Subcutaneous abdominal adipose tissue (tissue), 5 donors: ENCODE measurements around the gene LRP5.
"Not testable (repeated sequence)": the region's sequence is repeated elsewhere in the genome, so short reads cannot be mapped to it uniquely, and the experiment has no call there.

Experiments used
- H3K27ac ChIP-seq: one replicate; pipeline ENCODE4 v1.7.0; 2013; ENCODE audit warnings: low read depth, mild to moderate bottlenecking, inconsistent platforms, low read length, moderate library complexity
- H3K27me3 ChIP-seq, 5 donors: one replicate each; pipeline ENCODE4 v1.7.0; 2013; ENCODE audit warnings: low read length in 5 of 5, inconsistent platforms in 1 of 5; ENCODE audit not compliant: control insufficient read depth in 5 of 5, insufficient read depth in 4 of 5
- H3K36me3 ChIP-seq, 5 donors: one replicate each; pipeline ENCODE4 v1.7.0; 2013; ENCODE audit warnings: low read length in 5 of 5; ENCODE audit not compliant: control insufficient read depth in 5 of 5, insufficient read depth in 5 of 5
- H3K4me1 ChIP-seq, 5 donors: one replicate each; pipeline ENCODE4 v1.7.0; 2013; ENCODE audit warnings: low read length in 5 of 5, mild to moderate bottlenecking in 3 of 5, moderate library complexity in 1 of 5; ENCODE audit not compliant: control insufficient read depth in 5 of 5, insufficient read depth in 5 of 5
- H3K4me3 ChIP-seq, 5 donors: one replicate each; pipeline ENCODE4 v1.7.0; 2013; ENCODE audit warnings: low read length in 5 of 5, low read depth in 1 of 5
- H3K9ac ChIP-seq, 5 donors: one replicate each; pipeline ENCODE4 v1.7.0; 2013; ENCODE audit warnings: low read length in 5 of 5, mild to moderate bottlenecking in 4 of 5, moderate library complexity in 3 of 5
- H3K9me3 ChIP-seq, 5 donors: one replicate each; pipeline ENCODE4 v1.7.0; 2013; ENCODE audit warnings: low read length in 5 of 5; ENCODE audit not compliant: control insufficient read depth in 5 of 5
- donor health status: healthy.
- donor health status: healthy.
- donor health status: healthy.
- donor health status: healthy.
- donor health status: healthy.

The LRP5 gene

DNA sequence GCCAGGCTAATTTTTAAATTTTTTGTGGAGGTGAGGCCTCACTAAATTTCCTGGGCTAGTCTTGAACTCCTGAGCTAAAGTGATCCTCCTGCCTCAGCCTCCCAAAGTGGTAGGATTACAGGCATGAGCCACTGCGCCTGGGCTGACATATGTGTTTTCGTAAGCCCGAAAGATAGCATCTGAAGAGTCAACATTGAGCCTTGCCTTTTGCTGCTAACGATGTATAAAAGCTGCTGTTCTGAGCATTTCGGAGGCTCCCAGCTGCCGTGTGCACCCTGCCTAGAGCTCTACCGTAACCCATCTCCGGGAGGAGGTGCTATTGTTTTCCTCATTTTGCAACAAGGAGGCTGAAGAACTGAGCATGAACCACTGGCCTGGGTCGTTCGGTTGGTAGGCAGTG lies 130.0 kb downstream of the LRP5 start:
- H3K27ac ChIP-seq = no peak overlapping the region
- peaks cover 0 to 18% (median 11%) of the 10 kb centered on the region in 5 donors for H3K4me1 ChIP-seq
- H3K9ac ChIP-seq = no peak overlapping the region
- no peaks in the 10 kb centered on the region for H3K27me3 ChIP-seq
- no peak overlapping the region for H3K4me3 ChIP-seq
- H3K36me3 ChIP-seq = peaks cover 0 to 75% (median 72%) of the 10 kb centered on the region in 5 donors
- no peaks in the 10 kb centered on the region for H3K9me3 ChIP-seq

DNA sequence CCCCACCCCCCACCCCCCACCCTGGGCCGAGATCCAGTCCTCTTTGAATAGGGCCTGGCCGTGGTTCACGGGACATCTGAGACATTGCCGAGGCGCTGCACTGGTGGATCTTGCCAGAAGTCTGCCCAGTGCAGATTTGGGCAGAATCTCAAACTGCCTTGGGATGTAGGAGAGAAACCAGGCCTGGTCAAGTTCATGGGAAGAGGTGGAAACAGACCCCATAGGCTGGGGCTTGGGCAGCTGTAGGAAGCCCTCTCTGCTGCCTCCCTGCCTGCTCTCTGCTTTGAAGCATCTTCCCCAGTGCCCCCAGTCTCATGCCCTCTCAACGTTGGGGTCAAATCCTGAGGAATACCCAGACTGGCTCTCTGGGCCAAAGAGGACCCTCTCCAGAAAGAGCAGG lies 132.2 kb downstream of the LRP5 start:
- H3K9me3 ChIP-seq = no peaks in the 10 kb centered on the region
- no peak overlapping the region for H3K27ac ChIP-seq
- no peak overlapping the region for H3K4me3 ChIP-seq

DNA sequence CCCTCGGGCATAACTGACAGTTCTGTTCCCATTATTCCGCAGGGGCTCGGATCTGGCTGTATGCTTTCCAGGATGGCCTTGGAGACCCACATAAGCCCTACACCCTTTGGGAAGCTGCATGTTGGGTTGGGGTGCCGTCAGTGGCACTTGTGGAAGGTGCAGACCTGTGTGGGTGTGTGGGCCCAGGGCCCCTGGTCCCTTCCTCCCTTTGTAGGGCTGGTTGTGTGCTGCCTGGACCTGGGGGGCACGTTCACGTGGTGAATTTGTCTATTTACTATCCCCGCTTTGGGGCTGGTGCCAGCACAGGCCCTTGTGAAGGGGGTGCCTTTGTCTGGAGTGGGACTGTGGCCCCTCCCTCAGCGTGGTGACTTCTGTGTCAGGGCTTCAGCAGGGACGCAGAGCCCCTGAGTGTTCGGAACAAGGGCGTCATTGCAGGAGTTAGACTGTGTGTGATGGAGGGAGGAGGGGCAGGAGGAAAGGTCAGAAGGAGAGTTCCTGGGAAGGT lies 133.2 kb downstream of the LRP5 start:
- H3K27me3 ChIP-seq = no peaks in the 10 kb centered on the region
- H3K9ac ChIP-seq = no peak overlapping the region
- H3K9me3 ChIP-seq = no peaks in the 10 kb centered on the region
- H3K27ac ChIP-seq = no peak overlapping the region
- H3K4me3 ChIP-seq = no peak overlapping the region
- peaks cover 0 to 8% (median 0%) of the 10 kb centered on the region in 5 donors for H3K4me1 ChIP-seq
- peaks cover 0 to 72% (median 65%) of the 10 kb centered on the region in 5 donors for H3K36me3 ChIP-seq

More for the DNA sequence above, 132.2 kb downstream of the LRP5 start:
- Histone ChIP-seq H3K9ac (no peak overlapping the region), H3K4me1 (peaks cover 0 to 8% (median 0%) of the 10 kb centered on the region in 5 donors), H3K27me3 (no peaks in the 10 kb centered on the region), H3K36me3 (peaks cover 0 to 74% (median 68%) of the 10 kb centered on the region in 5 donors)

DNA sequence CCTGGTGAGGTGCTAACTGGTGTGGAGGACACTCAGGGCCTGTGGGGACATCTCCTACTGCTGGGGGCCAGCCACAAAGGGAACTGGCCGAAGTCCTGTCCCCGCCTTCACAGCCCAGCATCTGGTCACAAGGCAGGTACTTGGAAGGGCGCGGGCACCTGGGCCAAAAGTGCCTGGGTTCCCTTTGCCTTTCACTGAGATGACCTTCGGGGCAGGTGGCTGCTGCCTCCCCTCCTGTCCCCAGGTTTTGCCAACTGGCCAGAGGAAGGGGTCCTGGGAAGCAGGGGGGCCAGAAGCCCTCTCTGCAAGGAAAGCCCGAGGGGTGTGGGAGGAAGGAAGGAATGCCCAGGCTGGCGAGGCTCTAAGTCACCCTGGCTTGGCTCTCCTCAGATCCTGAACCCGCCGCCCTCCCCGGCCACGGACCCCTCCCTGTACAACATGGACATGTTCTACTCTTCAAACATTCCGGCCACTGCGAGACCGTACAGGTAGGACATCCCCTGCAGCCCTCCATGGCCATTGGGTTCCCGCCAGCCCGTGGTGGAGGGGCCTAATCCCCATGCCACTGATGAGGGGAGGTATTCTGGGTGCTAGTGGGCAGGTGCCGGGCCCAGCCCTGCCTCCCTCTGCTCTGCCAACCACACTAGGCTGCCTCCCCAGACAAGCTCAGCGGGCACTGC lies 133.8 kb downstream of the LRP5 start:
- Histone ChIP-seq H3K27me3 (no peaks in the 10 kb centered on the region), H3K4me1 (peaks cover 0 to 8% (median 0%) of the 10 kb centered on the region in 5 donors), H3K9ac (no peak overlapping the region), H3K36me3 (peaks cover 0 to 67% (median 59%) of the 10 kb centered on the region in 5 donors), H3K9me3 (no peaks in the 10 kb centered on the region), H3K27ac (no peak overlapping the region), H3K4me3 (no peak overlapping the region)

DNA sequence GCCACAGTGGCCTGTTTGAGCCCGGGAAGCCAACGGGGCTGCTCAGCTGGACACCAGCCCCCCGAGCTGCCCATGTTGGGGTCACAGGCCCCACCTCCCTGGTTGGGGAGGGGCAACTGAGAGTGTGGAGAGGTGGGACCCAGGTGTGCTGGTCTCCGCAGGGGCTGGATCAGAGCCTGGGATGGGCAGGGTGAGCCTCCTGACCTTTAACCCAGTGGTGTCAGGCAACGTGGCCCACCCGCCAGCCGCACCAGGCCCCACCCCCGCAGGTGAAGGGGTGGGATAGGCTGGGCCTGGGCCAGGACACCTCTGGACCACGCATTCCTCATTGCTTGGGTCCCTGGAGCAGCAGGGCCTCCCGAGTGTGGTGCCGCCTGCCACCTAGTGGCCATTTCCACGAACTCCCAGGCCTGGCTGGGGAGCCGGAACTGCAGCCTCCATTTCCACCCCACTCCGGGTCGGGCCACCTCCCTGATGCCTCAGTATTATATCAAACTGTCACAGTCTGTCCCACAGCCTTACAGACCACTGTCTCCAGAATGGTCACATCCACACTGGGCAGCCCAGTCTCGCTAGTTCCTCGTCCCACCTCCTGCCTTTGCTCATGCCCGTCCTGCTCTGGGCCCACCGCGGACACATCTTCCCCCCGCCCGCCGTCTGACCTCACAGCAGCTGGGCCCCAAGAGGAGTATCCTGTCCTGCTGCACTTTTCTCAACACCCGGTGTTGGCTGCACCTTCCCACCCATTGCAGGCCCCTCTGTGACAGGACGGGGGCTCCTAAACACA lies 134.8 kb downstream of the LRP5 start:
- Histone ChIP-seq H3K4me3 (no peak overlapping the region), H3K4me1 (peaks cover 0 to 3% (median 0%) of the 10 kb centered on the region in 5 donors), H3K36me3 (peaks cover 0 to 56% (median 50%) of the 10 kb centered on the region in 5 donors), H3K9ac (no peak overlapping the region), H3K27me3 (no peaks in the 10 kb centered on the region), H3K27ac (no peak overlapping the region), H3K9me3 (no peaks in the 10 kb centered on the region)

DNA sequence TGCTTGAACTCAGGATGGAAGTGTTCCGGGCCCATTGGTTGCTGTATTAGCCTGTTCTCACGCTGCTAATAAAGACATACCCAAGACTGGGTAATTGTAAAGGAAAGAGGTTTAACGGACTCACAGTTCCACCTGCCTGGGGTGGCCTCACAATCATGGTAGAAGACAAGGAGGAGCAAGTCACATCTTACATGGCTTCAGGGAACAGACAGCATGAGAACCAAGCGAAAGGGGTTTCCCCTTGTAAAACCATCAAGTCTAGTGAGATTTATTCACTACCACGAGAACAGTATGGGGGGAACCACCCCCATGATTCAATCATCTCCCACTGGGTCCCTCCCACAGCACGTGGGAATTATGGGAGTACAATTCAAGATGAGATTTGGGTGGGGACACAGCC lies 135.5 kb downstream of the LRP5 start:
- peaks cover 0 to 49% (median 43%) of the 10 kb centered on the region in 5 donors for H3K36me3 ChIP-seq

DNA sequence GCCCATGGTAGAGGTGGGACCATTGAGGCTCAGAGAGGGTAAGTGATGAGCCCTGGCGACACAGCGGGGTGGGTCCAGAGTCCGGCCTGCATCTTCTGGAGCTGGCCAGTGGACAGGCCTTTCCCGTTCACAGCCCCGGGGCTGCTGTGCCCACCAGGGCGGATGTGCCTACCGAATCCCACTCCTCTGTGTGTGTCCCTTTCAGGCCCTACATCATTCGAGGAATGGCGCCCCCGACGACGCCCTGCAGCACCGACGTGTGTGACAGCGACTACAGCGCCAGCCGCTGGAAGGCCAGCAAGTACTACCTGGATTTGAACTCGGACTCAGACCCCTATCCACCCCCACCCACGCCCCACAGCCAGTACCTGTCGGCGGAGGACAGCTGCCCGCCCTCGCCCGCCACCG lies 136.2 kb downstream of the LRP5 start:
- H3K4me3 ChIP-seq = no peak overlapping the region
- no peak overlapping the region for H3K27ac ChIP-seq
- H3K4me1 ChIP-seq = peaks cover 0 to 3% (median 0%) of the 10 kb centered on the region in 5 donors
- peaks cover 0 to 48% (median 42%) of the 10 kb centered on the region in 5 donors for H3K36me3 ChIP-seq
- no peak overlapping the region for H3K9ac ChIP-seq
- no peaks in the 10 kb centered on the region for H3K9me3 ChIP-seq
- no peaks in the 10 kb centered on the region for H3K27me3 ChIP-seq

More for the DNA sequence above, 135.5 kb downstream of the LRP5 start:
- not testable (repeated sequence) for H3K4me3 ChIP-seq, H3K9ac ChIP-seq, H3K27ac ChIP-seq, H3K9me3 ChIP-seq, H3K27me3 ChIP-seq, H3K4me1 ChIP-seq

DNA sequence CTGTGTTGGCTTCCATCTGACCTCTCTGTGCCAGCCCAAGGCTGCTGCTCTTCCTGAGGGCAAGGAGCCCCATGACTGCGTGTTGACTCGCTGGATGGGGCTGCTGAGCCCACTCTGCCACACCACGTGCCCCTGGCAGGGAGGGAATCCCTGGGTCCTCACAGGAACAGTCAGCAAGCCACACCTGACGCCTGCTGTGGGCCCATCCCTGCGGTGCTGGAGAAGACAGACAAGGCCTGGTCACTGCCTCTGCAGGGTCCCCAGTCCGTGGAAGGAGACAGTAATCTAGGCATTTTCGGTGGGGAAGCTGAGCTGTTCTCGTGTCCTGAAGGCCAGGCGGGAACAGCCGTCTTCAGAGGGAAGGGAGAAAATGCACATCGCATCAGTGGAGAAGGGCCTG lies 137.6 kb downstream of the LRP5 start:
- Histone ChIP-seq H3K27ac (no peak overlapping the region), H3K4me1 (peaks cover 0 to 3% (median 0%) of the 10 kb centered on the region in 5 donors), H3K36me3 (peaks cover 0 to 45% (median 39%) of the 10 kb centered on the region in 5 donors), H3K27me3 (no peaks in the 10 kb centered on the region), H3K9ac (no peak overlapping the region), H3K9me3 (no peaks in the 10 kb centered on the region), H3K4me3 (no peak overlapping the region)

DNA sequence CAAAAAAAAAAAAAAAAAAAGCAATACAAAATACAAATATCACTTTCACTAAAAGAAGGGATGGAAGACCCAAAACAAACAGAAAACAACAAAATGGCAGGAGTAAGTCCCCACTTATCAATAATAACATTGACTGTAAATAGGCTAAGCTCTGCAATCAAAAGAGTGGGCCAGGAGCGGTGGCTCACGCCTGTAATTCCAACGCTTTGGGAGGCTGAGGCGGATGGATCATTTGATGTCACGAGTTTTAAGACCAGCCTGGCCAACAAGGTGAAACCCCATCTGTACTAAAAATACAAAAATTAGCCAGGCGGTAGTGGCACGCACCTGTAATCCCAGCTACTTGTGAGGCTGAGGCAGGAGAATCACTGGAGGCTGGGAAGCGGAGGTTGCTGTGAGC lies 138.3 kb downstream of the LRP5 start:
- H3K27me3 ChIP-seq = no peaks in the 10 kb centered on the region
- H3K4me3 ChIP-seq = no peak overlapping the region
- peaks cover 0 to 3% (median 0%) of the 10 kb centered on the region in 5 donors for H3K4me1 ChIP-seq
- no peak overlapping the region for H3K27ac ChIP-seq
- H3K9me3 ChIP-seq = no peaks in the 10 kb centered on the region
- H3K36me3 ChIP-seq = peaks cover 0 to 40% (median 36%) of the 10 kb centered on the region in 5 donors
- H3K9ac ChIP-seq = no peak overlapping the region

DNA sequence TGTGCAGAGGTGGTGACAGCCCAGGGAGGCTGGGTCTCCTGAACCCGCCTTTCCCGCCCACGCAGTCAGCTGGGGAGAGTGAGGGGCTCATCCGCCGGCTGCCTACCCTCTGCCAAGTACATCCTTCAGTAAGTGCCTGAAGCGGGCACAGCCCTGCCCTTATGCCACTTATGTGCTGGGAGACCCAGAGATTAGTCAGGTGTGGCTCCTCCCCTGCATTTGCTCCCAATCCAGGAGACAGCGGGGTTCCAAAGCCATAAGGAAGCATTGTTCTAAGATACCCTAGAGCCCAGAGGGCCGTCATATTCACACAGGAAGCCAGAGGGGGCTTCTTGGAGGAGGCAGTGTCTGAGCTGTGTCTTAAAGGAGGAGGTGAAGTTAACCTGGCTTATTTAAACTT lies 142.4 kb downstream of the LRP5 start:
- Histone ChIP-seq H3K9ac (no peak overlapping the region), H3K4me3 (no peak overlapping the region), H3K27me3 (no peaks in the 10 kb centered on the region), H3K4me1 (peaks cover 2 to 4% (median 3%) of the 10 kb centered on the region in 5 donors), H3K27ac (no peak overlapping the region), H3K9me3 (no peaks in the 10 kb centered on the region), H3K36me3 (peaks cover 0 to 5% (median 4%) of the 10 kb centered on the region in 5 donors)
